Stimulated activated naive CD8-positive, alpha-beta T cell treated with anti-CD3 and anti-CD28 coated beads, Interleukin-15, Interleukin-2, amounts not matched to agents 100 ng/mL and 50 ng/mL, for 24 hours (primary cell): ENCODE measurements around the gene UGT1A1.
"Not testable (repeated sequence)": the region's sequence is repeated elsewhere in the genome, so short reads cannot be mapped to it uniquely, and the experiment has no call there.

Experiments used
- H3K27ac Mint-ChIP-seq: one replicate; pipeline ENCODE4 v1.8.0; 2021; ENCODE audit warnings: mild to moderate bottlenecking, mixed read lengths
- H3K27me3 Mint-ChIP-seq: one replicate; pipeline ENCODE4 v1.8.0; 2021; ENCODE audit warnings: mixed read lengths
- H3K36me3 Mint-ChIP-seq: one replicate; pipeline ENCODE4 v1.8.0; 2021; ENCODE audit warnings: low read depth, mixed read lengths
- H3K4me1 Mint-ChIP-seq: one replicate; pipeline ENCODE4 v1.8.0; 2021; ENCODE audit warnings: low read depth, mixed read lengths
- H3K4me3 Mint-ChIP-seq: one replicate; pipeline ENCODE4 v1.8.0; 2021; ENCODE audit warnings: mild to moderate bottlenecking, mixed read lengths
- H3K9me3 Mint-ChIP-seq: one replicate; pipeline ENCODE4 v1.8.0; 2021; ENCODE audit warnings: mixed read lengths

The UGT1A1 gene

GRCh38 chr2:233747283-233747544 is 12.9 kb upstream of the UGT1A1 start:
- no peaks in the 10 kb centered on the region for H3K36me3 Mint-ChIP-seq
- H3K27ac Mint-ChIP-seq: no peak overlapping the region
- H3K9me3 Mint-ChIP-seq: peaks cover 11% of the 10 kb centered on the region
- H3K27me3 Mint-ChIP-seq: peaks cover 13% of the 10 kb centered on the region
- H3K4me3 Mint-ChIP-seq: no peak overlapping the region
- H3K4me1 Mint-ChIP-seq: no peaks in the 10 kb centered on the region

DNA sequence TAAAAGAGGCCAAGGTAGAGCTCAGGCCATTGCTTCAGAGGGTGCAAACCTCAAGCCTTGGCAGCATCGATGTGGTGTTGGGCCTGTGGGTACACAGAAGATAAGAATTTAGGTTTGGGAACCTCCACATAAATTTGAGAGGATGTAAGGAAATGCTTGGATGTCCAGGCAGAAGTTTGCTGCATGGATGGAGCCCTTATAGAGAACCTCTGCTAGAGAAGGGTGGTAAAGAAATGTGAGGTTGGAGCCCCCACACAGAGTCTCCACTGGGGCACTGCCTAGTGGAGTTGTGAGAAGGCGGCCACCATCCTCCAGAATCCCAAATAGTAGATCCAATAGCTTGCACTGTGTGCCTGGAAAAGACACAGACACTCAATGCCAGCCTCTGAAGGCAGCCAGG is 9.4 kb upstream of the UGT1A1 start:
- peaks cover 11% of the 10 kb centered on the region for H3K9me3 Mint-ChIP-seq
- H3K4me3 Mint-ChIP-seq, H3K27ac Mint-ChIP-seq, H3K36me3 Mint-ChIP-seq, H3K4me1 Mint-ChIP-seq: not testable (repeated sequence)
- peaks cover 19% of the 10 kb centered on the region for H3K27me3 Mint-ChIP-seq

- Mint-ChIP-seq H3K27me3 (peaks cover 19% of the 10 kb centered on the region), H3K9me3 (peaks cover 11% of the 10 kb centered on the region)
- H3K36me3 Mint-ChIP-seq, H3K27ac Mint-ChIP-seq, H3K4me1 Mint-ChIP-seq, H3K4me3 Mint-ChIP-seq: not testable (repeated sequence)
Measured at GRCh38 chr2:233751212-233752009, 8.7 kb upstream of the UGT1A1 start.

DNA sequence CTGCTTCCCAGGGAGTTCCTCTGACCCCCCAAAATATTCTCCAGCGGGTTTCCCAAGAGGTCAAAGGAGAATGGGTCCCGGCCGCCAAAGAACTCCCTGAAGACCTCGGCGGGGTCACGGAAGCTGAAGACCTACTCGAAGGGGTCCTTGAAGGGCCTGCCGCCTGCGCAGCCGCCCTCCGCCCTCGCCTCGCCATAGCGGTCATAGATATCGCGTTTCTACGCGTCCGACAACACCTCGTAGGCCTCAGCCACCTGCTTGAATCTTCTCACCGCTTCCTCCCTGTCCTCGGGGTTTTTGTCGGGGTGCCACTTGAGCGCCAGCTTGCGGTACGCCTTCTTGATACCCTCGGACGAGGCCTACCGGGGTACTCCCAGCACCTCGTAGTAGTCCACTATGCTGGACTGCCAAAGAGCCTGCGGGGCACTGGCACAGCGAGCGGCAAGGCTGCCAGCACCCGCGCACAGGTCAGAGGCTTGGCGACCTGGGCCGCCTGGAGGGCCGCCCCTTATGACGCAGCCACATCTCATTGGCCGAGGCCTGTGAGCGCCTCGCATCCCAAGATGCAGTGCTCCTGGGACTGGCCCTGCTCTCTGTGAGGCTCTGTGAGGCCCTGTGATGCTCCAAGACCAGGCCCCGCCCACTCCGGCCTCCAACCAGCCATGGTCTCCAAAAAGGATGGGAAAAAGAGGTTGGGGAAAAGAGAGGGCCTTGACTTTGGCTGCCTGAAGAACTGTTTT is 5.0 kb upstream of the UGT1A1 start:
- Mint-ChIP-seq H3K9me3 (peaks cover 7% of the 10 kb centered on the region), H3K27ac (no peak overlapping the region), H3K27me3 (peaks cover 6% of the 10 kb centered on the region), H3K4me3 (no peak overlapping the region), H3K36me3 (no peaks in the 10 kb centered on the region), H3K4me1 (no peaks in the 10 kb centered on the region)

DNA sequence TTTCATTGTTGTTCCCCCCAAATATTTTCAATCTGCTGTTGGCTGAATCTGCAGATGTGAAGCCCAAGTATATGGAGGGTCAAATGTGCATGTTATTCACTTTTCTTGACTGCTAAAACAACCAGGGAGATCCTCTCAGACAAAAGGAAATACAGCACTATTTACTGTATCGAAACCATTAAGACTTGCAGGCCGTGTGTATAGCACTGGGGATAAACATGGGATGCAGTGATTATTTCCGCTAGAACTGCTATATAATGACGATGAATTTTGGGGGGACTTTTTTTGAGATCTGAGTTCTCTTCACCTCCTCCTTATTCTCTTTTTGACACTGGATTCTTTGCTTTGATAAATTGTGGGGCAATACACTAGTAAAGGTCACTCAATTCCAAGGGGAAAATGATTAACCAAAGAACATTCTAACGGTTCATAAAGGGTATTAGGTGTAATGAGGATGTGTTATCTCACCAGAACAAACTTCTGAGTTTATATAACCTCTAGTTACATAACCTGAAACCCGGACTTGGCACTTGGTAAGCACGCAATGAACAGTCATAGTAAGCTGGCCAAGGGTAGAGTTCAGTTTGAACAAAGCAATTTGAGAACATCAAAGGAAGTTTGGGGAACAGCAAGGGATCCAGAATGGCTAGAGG is 3.5 kb upstream of the UGT1A1 start:
- Mint-ChIP-seq H3K36me3 (no peaks in the 10 kb centered on the region), H3K27me3 (peaks cover 6% of the 10 kb centered on the region), H3K4me1 (no peaks in the 10 kb centered on the region), H3K27ac (no peak overlapping the region), H3K9me3 (peaks cover 2% of the 10 kb centered on the region), H3K4me3 (no peak overlapping the region)

- Mint-ChIP-seq H3K36me3 (no peaks in the 10 kb centered on the region), H3K27me3 (peaks cover 4% of the 10 kb centered on the region), H3K9me3 (no peaks in the 10 kb centered on the region), H3K27ac (no peak overlapping the region), H3K4me3 (no peak overlapping the region), H3K4me1 (no peaks in the 10 kb centered on the region)
Measured at GRCh38 chr2:233758141-233758540, 1.9 kb upstream of the UGT1A1 start.

DNA sequence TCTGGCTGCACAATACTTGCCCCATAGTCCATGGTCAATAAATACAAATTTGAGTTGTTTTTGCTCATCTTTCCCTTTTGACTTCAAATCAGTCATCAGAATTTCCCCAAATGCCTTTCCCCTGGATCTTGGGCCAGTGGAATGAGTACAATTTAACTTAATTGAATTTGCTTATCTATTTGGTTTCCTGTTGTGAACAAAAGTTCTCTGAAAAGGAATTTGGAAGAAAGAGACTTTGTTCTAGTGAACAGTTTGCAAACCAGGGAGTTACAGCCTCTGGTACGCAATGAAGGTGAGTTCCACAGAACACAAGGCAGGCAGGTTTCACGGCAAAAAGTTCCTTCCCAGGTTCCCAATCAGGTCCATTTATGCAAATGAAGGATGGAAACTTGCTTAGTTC is 1.2 kb upstream of the UGT1A1 start:
- no peak overlapping the region for H3K27ac Mint-ChIP-seq
- H3K36me3 Mint-ChIP-seq: no peaks in the 10 kb centered on the region
- no peaks in the 10 kb centered on the region for H3K4me1 Mint-ChIP-seq
- H3K9me3 Mint-ChIP-seq: no peaks in the 10 kb centered on the region
- peaks cover 11% of the 10 kb centered on the region for H3K27me3 Mint-ChIP-seq
- H3K4me3 Mint-ChIP-seq: no peak overlapping the region

- Mint-ChIP-seq H3K27me3 (peaks cover 23% of the 10 kb centered on the region), H3K27ac (no peak overlapping the region), H3K9me3 (no peaks in the 10 kb centered on the region), H3K36me3 (no peaks in the 10 kb centered on the region), H3K4me3 (no peak overlapping the region), H3K4me1 (no peaks in the 10 kb centered on the region)
Measured at GRCh38 chr2:233761040-233761769, 1.1 kb downstream of the UGT1A1 start.

- Mint-ChIP-seq H3K9me3 (no peaks in the 10 kb centered on the region), H3K27ac (no peak overlapping the region), H3K4me3 (no peak overlapping the region), H3K4me1 (no peaks in the 10 kb centered on the region), H3K36me3 (no peaks in the 10 kb centered on the region), H3K27me3 (peaks cover 34% of the 10 kb centered on the region)
Measured at GRCh38 chr2:233764264-233764663, 4.2 kb downstream of the UGT1A1 start.

- H3K4me3 Mint-ChIP-seq: no peak overlapping the region
- H3K27ac Mint-ChIP-seq: no peak overlapping the region
- no peaks in the 10 kb centered on the region for H3K4me1 Mint-ChIP-seq
- peaks cover 36% of the 10 kb centered on the region for H3K27me3 Mint-ChIP-seq
- H3K36me3 Mint-ChIP-seq: no peaks in the 10 kb centered on the region
- H3K9me3 Mint-ChIP-seq: no peaks in the 10 kb centered on the region
Measured at GRCh38 chr2:233764761-233765160, 4.7 kb downstream of the UGT1A1 start.

DNA sequence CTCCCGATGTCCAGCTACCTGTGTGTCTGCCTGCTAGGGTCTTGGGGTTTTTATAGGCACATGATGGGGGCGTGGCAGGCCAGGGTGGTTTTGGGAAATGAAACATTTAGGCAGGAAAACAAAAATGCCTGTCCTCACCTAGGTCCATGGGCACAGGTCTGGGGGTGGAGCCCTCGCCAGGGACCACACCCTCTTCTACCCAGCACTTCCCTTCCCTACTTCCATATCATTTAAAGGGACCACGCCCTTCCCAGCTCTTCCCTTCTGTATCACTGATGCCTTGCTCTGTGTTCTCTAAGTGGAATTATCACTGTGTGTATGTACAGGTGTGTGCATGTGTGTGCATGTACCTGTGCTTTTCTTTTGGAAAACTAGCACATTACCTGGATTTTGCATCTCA is 6.3 kb downstream of the UGT1A1 start:
- no peak overlapping the region for H3K27ac Mint-ChIP-seq
- H3K9me3 Mint-ChIP-seq: no peaks in the 10 kb centered on the region
- H3K4me3 Mint-ChIP-seq: no peak overlapping the region
- no peaks in the 10 kb centered on the region for H3K36me3 Mint-ChIP-seq
- peaks cover 36% of the 10 kb centered on the region for H3K27me3 Mint-ChIP-seq
- no peaks in the 10 kb centered on the region for H3K4me1 Mint-ChIP-seq

DNA sequence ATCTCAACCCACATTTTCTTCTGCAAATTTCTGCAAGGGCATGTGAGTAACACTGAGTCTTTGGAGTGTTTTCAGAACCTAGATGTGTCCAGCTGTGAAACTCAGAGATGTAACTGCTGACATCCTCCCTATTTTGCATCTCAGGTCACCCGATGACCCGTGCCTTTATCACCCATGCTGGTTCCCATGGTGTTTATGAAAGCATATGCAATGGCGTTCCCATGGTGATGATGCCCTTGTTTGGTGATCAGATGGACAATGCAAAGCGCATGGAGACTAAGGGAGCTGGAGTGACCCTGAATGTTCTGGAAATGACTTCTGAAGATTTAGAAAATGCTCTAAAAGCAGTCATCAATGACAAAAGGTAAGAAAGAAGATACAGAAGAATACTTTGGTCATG is 8.0 kb downstream of the UGT1A1 start:
- no peaks in the 10 kb centered on the region for H3K9me3 Mint-ChIP-seq
- H3K27ac Mint-ChIP-seq: no peak overlapping the region
- peaks cover 32% of the 10 kb centered on the region for H3K27me3 Mint-ChIP-seq
- H3K4me3 Mint-ChIP-seq: no peak overlapping the region
- no peaks in the 10 kb centered on the region for H3K36me3 Mint-ChIP-seq
- no peaks in the 10 kb centered on the region for H3K4me1 Mint-ChIP-seq

DNA sequence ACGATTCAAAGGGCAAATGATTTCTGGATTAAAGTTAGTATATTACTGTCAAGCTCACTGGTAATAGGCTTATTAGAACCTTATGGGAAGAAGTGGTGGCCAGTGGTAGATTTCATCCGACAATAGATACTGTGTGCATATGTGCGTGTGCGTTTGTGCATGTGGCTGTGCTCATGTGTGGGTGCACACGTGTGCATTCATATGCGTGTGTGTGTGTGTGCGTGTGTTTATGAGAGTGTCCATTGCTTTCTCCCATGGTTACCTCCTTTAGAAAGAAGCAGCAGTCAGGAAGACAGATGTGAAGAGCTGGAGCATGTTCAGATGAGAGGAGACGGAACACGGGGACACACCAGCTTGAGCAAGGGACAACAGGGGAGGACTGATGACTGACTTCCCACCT is 9.2 kb downstream of the UGT1A1 start:
- Mint-ChIP-seq H3K4me3 (no peak overlapping the region), H3K4me1 (no peaks in the 10 kb centered on the region), H3K36me3 (no peaks in the 10 kb centered on the region), H3K9me3 (no peaks in the 10 kb centered on the region), H3K27ac (no peak overlapping the region), H3K27me3 (peaks cover 20% of the 10 kb centered on the region)

GRCh38 chr2:233772153-233772552 is 12.1 kb downstream of the UGT1A1 start:
- Mint-ChIP-seq H3K27me3 (peaks cover 18% of the 10 kb centered on the region), H3K27ac (no peak overlapping the region), H3K36me3 (no peaks in the 10 kb centered on the region), H3K4me3 (no peak overlapping the region), H3K4me1 (no peaks in the 10 kb centered on the region), H3K9me3 (peaks cover 11% of the 10 kb centered on the region)

- H3K36me3 Mint-ChIP-seq: no peaks in the 10 kb centered on the region
- H3K4me1 Mint-ChIP-seq: no peaks in the 10 kb centered on the region
- no peak overlapping the region for H3K27ac Mint-ChIP-seq
- peaks cover 11% of the 10 kb centered on the region for H3K9me3 Mint-ChIP-seq
- no peak overlapping the region for H3K4me3 Mint-ChIP-seq
- peaks cover 14% of the 10 kb centered on the region for H3K27me3 Mint-ChIP-seq
Measured at GRCh38 chr2:233772583-233772982, 12.5 kb downstream of the UGT1A1 start.
